Measurements from ENCODE around the gene GPR35.

- TF ChIP-seq PCBP2 (optimal IDR thresholded peaks at IDR 0.05; ENCODE audit: low read depth, low read length, poor library complexity, severe bottlenecking) (no peak), ZNF570 (CRISPR knock-in tag; IDR thresholded peaks at IDR 0.05; ENCODE audit: borderline replicate concordance) (no peak), ZBTB26 (CRISPR knock-in tag; IDR thresholded peaks at IDR 0.05; ENCODE audit: borderline replicate concordance) (no peak), AHR (CRISPR knock-in tag; IDR thresholded peaks at IDR 0.05) (no peak), TRIM24 (CRISPR knock-in tag; IDR thresholded peaks at IDR 0.05) (no peak), HOMEZ (CRISPR knock-in tag; IDR thresholded peaks at IDR 0.05; ENCODE audit: low read depth) (no peak), SP1 (IDR thresholded peaks at IDR 0.05) (no peak), SP1 (CRISPR knock-in tag; IDR thresholded peaks at IDR 0.05) (no peak), ZNF234 (CRISPR knock-in tag; conservative IDR thresholded peaks at IDR 0.05) (no peak)
Measured at GRCh38 chr2:240638512-240639160, 13.4 kb downstream of the GPR35 start.
